MM.1S (cell line): ENCODE results near the gene RRP15.
A peak's percentile ranks its signal among the peaks of the same experiment; 100 is the strongest.

ENCODE experiments used
- DNase-seq: peaks from one replicate; pipeline ENCODE4 v3.0.0-alpha.2; 2015
- H2AFZ ChIP-seq: fragments of 300-600 bp; sonication (generic); 2 replicates; pipeline ENCODE4 v1.6.0; 2016; ENCODE audit warnings: antibody characterized with exemption, low read length
- H3F3A ChIP-seq: fragments of 300-600 bp; sonication (generic); 2 replicates; pipeline ENCODE4 v1.6.1; 2016; ENCODE audit warnings: mild to moderate bottlenecking, antibody characterized with exemption, low read length, moderate library complexity, mixed read lengths; ENCODE audit not compliant: insufficient read depth
- H3K27ac ChIP-seq: fragments of 300-600 bp; sonication (generic); 2 replicates; pipeline ENCODE4 v1.5.1; 2016; ENCODE audit warnings: mild to moderate bottlenecking, low read length
- H3K27me3 ChIP-seq: fragments of 300-600 bp; sonication (generic); replicated peaks from 2 replicates; pipeline ENCODE4 v1.6.0; 2016; ENCODE audit warnings: low read length; ENCODE audit not compliant: insufficient read depth
- H3K36me3 ChIP-seq: fragments of 300-600 bp; sonication (generic); replicated peaks from 2 replicates; pipeline ENCODE4 v1.6.1; 2016; ENCODE audit warnings: mild to moderate bottlenecking, low read length, mixed read lengths; ENCODE audit not compliant: insufficient read depth
- H3K4me1 ChIP-seq: fragments of 300-600 bp; sonication (generic); 2 replicates; pipeline ENCODE4 v1.6.1; 2016; ENCODE audit warnings: low read length, mixed read lengths
- H3K4me2 ChIP-seq: fragments of 300-600 bp; sonication (generic); 2 replicates; pipeline ENCODE4 v1.6.0; 2016; ENCODE audit warnings: low read depth, low read length
- H3K4me3 ChIP-seq: fragments of 300-600 bp; sonication (generic); 2 replicates; pipeline ENCODE4 v1.5.1; 2016; ENCODE audit warnings: low read length, mixed read lengths
- H3K79me2 ChIP-seq: fragments of 300-600 bp; sonication (generic); 2 replicates; pipeline ENCODE4 v1.6.1; 2016; ENCODE audit warnings: mixed run types, low read length, mixed read lengths
- H3K9ac ChIP-seq: fragments of 300-600 bp; sonication (generic); 2 replicates; pipeline ENCODE4 v1.6.1; 2016; ENCODE audit warnings: low read length, mixed read lengths
- H3K9me2 ChIP-seq: fragments of 300-600 bp; sonication (generic); replicated peaks from 2 replicates; pipeline ENCODE4 v1.6.1; 2016; ENCODE audit warnings: mild to moderate bottlenecking, low read length, mixed read lengths; ENCODE audit not compliant: insufficient read depth
- H3K9me3 ChIP-seq: fragments of 300-600 bp; sonication (generic); replicated peaks from 2 replicates; pipeline ENCODE4 v1.6.1; 2016; ENCODE audit warnings: mild to moderate bottlenecking, low read length, mixed read lengths; ENCODE audit not compliant: insufficient read depth
- H4K20me1 ChIP-seq: fragments of 300-600 bp; sonication (generic); 2 replicates; pipeline ENCODE4 v1.6.1; 2016; ENCODE audit warnings: mild to moderate bottlenecking, low read length, moderate library complexity, mixed read lengths; ENCODE audit not compliant: insufficient read depth
- EZH2 ChIP-seq: fragments of 300-600 bp; sonication (generic); optimal IDR thresholded peaks from 2 replicates; pipeline ENCODE3; 2017; ENCODE audit warnings: low read depth, mild to moderate bottlenecking, antibody characterized with exemption, low read length, mixed read lengths
- EZH2phosphoT487 ChIP-seq: fragments of 300-600 bp; sonication (generic); IDR thresholded peaks from 2 replicates; pipeline ENCODE4 v1.6.1; 2018; ENCODE audit warnings: antibody characterized with exemption, low read length
- TF ChIP-seq, protein P1 (sequence below): fragments of 300-600 bp; sonication (generic); IDR thresholded peaks from 2 replicates; pipeline ENCODE4 v1.5.1; 2016; ENCODE audit warnings: antibody characterized with exemption, low read length, mixed read lengths

The RRP15 gene

DNA sequence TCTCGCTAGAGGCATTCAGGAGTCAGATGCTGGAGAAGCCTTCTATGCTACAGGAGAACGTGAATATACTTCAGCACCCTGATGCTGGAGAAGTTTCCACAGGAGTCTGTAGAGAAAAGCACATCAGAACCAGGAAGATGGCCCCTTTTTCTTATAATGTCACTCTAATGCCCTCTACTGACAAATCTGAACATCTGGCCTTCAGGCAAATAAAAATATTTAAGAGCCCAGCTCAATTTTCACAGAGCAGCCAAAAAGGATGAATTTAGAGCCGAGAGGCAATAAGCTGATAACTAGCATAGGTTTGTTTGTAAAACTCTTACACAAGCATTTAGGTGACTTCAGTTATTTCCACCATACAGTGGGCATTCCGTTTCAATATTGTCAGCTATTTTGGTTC lies 3.8 kb upstream of the RRP15 start:
- H3K9me2 ChIP-seq, result no peaks in the 10 kb centered on the region

DNA sequence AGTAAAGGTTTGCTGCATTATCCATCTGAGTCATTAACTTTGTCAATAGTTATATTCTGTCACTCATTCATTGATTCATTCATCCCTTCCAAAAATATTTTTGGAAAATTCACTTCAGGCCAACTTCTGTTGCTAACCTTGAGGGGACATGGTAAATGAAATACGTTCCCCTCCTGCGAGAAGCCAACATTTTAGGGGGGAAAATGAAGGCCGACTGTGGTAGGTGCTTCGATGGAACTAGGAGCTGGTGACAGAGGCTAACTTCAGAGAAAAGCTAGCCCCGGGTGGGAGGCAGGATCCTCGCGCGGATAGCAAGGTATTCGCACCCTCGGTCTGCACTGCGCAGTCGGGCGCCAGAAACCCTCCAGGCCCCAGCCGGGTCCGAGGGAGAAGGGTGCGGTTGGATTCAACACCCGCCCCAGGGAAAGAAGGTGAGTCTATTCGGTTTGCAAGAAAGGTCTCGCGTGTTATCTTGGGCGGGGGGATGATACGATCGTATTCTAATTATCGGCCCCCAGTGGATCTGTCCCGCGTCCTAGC lies 646 bp upstream of the RRP15 start:
- Histone ChIP-seq H4K20me1 (no peaks in the 10 kb centered on the region), H3K4me2 (peak overlapping the region; percentile 70), H3K9me3 (no peaks in the 10 kb centered on the region), H3K36me3 (no peaks in the 10 kb centered on the region), H3F3A (0 out of 2 replicates have a peak, but pooled peaks cover 3% of the 10 kb centered on the region), H3K79me2 (peaks cover 44% of the 10 kb centered on the region), H3K9me2 (no peaks in the 10 kb centered on the region), H3K27ac (peak overlapping the region; percentile 49; the same call in 1 of the 2 replicates), H2AFZ (peak overlapping the region; percentile 90), H3K4me3 (peak overlapping the region; percentile 97), H3K27me3 (no peaks in the 10 kb centered on the region), H3K4me1 (peaks cover 10% of the 10 kb centered on the region), H3K9ac (peak overlapping the region; percentile 84; the same call in 1 of the 2 replicates)
- no peak for TF ChIP-seq EZH2
- no peak for TF ChIP-seq EZH2phosphoT487
- TF ChIP-seq, protein P1, sequence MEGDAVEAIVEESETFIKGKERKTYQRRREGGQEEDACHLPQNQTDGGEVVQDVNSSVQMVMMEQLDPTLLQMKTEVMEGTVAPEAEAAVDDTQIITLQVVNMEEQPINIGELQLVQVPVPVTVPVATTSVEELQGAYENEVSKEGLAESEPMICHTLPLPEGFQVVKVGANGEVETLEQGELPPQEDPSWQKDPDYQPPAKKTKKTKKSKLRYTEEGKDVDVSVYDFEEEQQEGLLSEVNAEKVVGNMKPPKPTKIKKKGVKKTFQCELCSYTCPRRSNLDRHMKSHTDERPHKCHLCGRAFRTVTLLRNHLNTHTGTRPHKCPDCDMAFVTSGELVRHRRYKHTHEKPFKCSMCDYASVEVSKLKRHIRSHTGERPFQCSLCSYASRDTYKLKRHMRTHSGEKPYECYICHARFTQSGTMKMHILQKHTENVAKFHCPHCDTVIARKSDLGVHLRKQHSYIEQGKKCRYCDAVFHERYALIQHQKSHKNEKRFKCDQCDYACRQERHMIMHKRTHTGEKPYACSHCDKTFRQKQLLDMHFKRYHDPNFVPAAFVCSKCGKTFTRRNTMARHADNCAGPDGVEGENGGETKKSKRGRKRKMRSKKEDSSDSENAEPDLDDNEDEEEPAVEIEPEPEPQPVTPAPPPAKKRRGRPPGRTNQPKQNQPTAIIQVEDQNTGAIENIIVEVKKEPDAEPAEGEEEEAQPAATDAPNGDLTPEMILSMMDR, result no peak
- DNase-seq, result no peak

More for the DNA sequence above, 3.8 kb upstream of the RRP15 start:
- no peak for TF ChIP-seq EZH2
- TF ChIP-seq, protein P1, result peak; percentile 32
- no peak for TF ChIP-seq EZH2phosphoT487
- H3K9me3 ChIP-seq, result no peaks in the 10 kb centered on the region
- peaks cover 12% of the 10 kb centered on the region for H3K79me2 ChIP-seq
- H3K4me2 ChIP-seq, result no peak overlapping the region
- no peak overlapping the region for H3K4me3 ChIP-seq
- no peaks in the 10 kb centered on the region for H3K36me3 ChIP-seq
- H2AFZ ChIP-seq, result peak overlapping the region; percentile 11
- 0 out of 2 replicates have a peak, but pooled peaks cover 3% of the 10 kb centered on the region for H3F3A ChIP-seq
- H4K20me1 ChIP-seq, result no peaks in the 10 kb centered on the region
- peak; percentile 35 for DNase-seq
- H3K4me1 ChIP-seq, result peaks cover 4% of the 10 kb centered on the region
- H3K27me3 ChIP-seq, result no peaks in the 10 kb centered on the region
- H3K9ac ChIP-seq, result no peak overlapping the region
- H3K27ac ChIP-seq, result no peak overlapping the region

DNA sequence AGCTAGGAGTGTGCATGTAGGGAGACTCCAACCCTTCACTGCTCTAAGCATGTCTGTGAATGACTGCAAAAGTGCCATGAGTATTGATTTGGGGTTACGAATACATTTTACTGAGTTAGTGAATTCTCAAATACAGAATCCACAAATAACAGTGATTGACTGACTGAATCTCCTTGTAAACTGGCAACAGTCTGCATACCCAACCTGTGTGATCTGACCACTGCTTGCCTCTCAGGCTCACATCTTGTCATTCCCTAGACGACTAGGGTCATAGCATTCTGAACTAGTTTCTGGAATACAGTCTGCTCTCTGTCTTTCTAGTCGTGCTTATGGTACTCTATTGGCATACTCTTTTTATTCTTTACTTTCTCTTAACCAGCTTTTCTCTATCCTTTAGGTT lies 7.4 kb downstream of the RRP15 start:
- TF ChIP-seq, protein P1, result no peak
- TF ChIP-seq EZH2 (no peak), EZH2phosphoT487 (no peak)
- Histone ChIP-seq H3K79me2 (peaks cover 87% of the 10 kb centered on the region), H3K4me2 (no peak overlapping the region), H3K36me3 (0 out of 2 replicates have a peak, but pooled peaks cover 5% of the 10 kb centered on the region), H3K4me1 (no peaks in the 10 kb centered on the region), H3K27me3 (no peaks in the 10 kb centered on the region), H3K27ac (no peak overlapping the region), H2AFZ (no peak overlapping the region), H3F3A (no peaks in the 10 kb centered on the region), H3K4me3 (no peak overlapping the region), H4K20me1 (no peaks in the 10 kb centered on the region), H3K9me3 (no peaks in the 10 kb centered on the region), H3K9ac (no peak overlapping the region), H3K9me2 (no peaks in the 10 kb centered on the region)
- no peak for DNase-seq
